Mesendoderm (in vitro differentiated cells): ENCODE measurements around the gene ZNF668.

Experiments used
- DNase-seq: peaks from one replicate; pipeline ENCODE4 v3.0.0; 2013
- H2AK5ac ChIP-seq: 2 replicates; pipeline ENCODE4 v1.6.1; 2013; ENCODE audit warnings: low read length, inconsistent platforms
- H2BK120ac ChIP-seq: 2 replicates; pipeline ENCODE4 v1.6.1; 2013; ENCODE audit warnings: low read depth, mild to moderate bottlenecking, low read length, moderate library complexity, mixed read lengths
- H2BK15ac ChIP-seq: replicated peaks from 2 replicates; pipeline ENCODE4 v1.6.1; 2013; ENCODE audit warnings: low read depth, mild to moderate bottlenecking, moderate library complexity
- H2BK5ac ChIP-seq: 2 replicates; pipeline ENCODE4 v1.6.1; 2013; ENCODE audit warnings: low read length, inconsistent platforms
- H3K18ac ChIP-seq: 2 replicates; pipeline ENCODE4 v1.6.1; 2013; ENCODE audit warnings: mild to moderate bottlenecking, low read length, mixed read lengths
- H3K23ac ChIP-seq: one replicate; pipeline ENCODE4 v1.6.1; 2013; ENCODE audit warnings: low read length
- H3K27ac ChIP-seq: 2 replicates; pipeline ENCODE4 v1.5.1; 2013; ENCODE audit warnings: low read depth, mild to moderate bottlenecking, inconsistent platforms, low read length, moderate library complexity
- H3K27me3 ChIP-seq: 2 replicates; pipeline ENCODE4 v1.6.1; 2013; ENCODE audit warnings: low read length, control low read depth, mild to moderate bottlenecking, inconsistent platforms; ENCODE audit not compliant: insufficient read depth, poor library complexity
- H3K36me3 ChIP-seq: 2 replicates; pipeline ENCODE4 v1.6.1; 2013; ENCODE audit warnings: low read length, inconsistent platforms; ENCODE audit not compliant: control insufficient read depth, insufficient read depth
- H3K4ac ChIP-seq: one replicate; pipeline ENCODE4 v1.6.1; 2013; ENCODE audit warnings: low read depth, mild to moderate bottlenecking, low read length, moderate library complexity
- H3K4me1 ChIP-seq: 2 replicates; pipeline ENCODE4 v1.6.1; 2013; ENCODE audit warnings: low read depth, low read length, inconsistent platforms; ENCODE audit not compliant: control insufficient read depth
- H3K4me2 ChIP-seq: 2 replicates; pipeline ENCODE4 v1.6.1; 2013; ENCODE audit warnings: low read length
- H3K4me3 ChIP-seq: 2 replicates; pipeline ENCODE4 v1.5.1; 2013; ENCODE audit warnings: mild to moderate bottlenecking, low read length
- H3K56ac ChIP-seq: one replicate; pipeline ENCODE4 v1.6.1; 2013; ENCODE audit warnings: low read length
- H3K79me1 ChIP-seq: 2 replicates; pipeline ENCODE4 v1.6.1; 2013; ENCODE audit warnings: low read length, inconsistent platforms
- H3K79me2 ChIP-seq: 2 replicates; pipeline ENCODE4 v1.6.1; 2013; ENCODE audit warnings: mild to moderate bottlenecking, low read length; ENCODE audit not compliant: control insufficient read depth, insufficient read depth
- H3K9ac ChIP-seq: 2 replicates; pipeline ENCODE4 v1.6.1; 2013; ENCODE audit warnings: low read length, inconsistent platforms
- H4K5ac ChIP-seq: one replicate; pipeline ENCODE4 v1.6.1; 2013; ENCODE audit warnings: low read length
- H4K8ac ChIP-seq: one replicate; pipeline ENCODE4 v1.6.1; 2013; ENCODE audit warnings: low read depth, mild to moderate bottlenecking, control low read depth, low read length, moderate library complexity
- WGBS: extraction: QIAGEN DNeasy Blood & Tissue Kit; methylation state at CpG from one replicate; pipeline ENCODE4 v1.1.7; 2013; ENCODE audit warnings: low lambda C conversion rate, missing lambda C conversion rate; ENCODE audit not compliant: insufficient coverage; ENCODE audit errors: extremely low coverage; 5-methylcytosine and 5-hydroxymethylcytosine counted together

The ZNF668 gene

GRCh38 chr16:31031276-31031675, 42.8 kb downstream of the ZNF668 start:
- H2BK120ac ChIP-seq, result no peak overlapping the region
- no peak overlapping the region for H3K23ac ChIP-seq
- no peaks in the 10 kb centered on the region for H3K36me3 ChIP-seq
- H4K5ac ChIP-seq, result no peak overlapping the region
- H3K4me1 ChIP-seq, result no peaks in the 10 kb centered on the region
- no peak overlapping the region for H3K56ac ChIP-seq
- H2BK5ac ChIP-seq, result no peak overlapping the region
- H2BK15ac ChIP-seq, result no peak overlapping the region
- H3K79me2 ChIP-seq, result no peaks in the 10 kb centered on the region
- no peak overlapping the region for H3K18ac ChIP-seq
- peaks cover 1% of the 10 kb centered on the region for H3K79me1 ChIP-seq
- H3K9ac ChIP-seq, result no peak overlapping the region
- H3K4ac ChIP-seq, result no peak overlapping the region
- DNase-seq, result no peak
- no peak overlapping the region for H3K4me3 ChIP-seq
- H3K27ac ChIP-seq, result no peak overlapping the region
- no CpG with 5 or more reads among the region's 4 CpGs for WGBS
- H3K4me2 ChIP-seq, result no peak overlapping the region
- H3K27me3 ChIP-seq, result no peaks in the 10 kb centered on the region
- H4K8ac ChIP-seq, result no peak overlapping the region
- no peak overlapping the region for H2AK5ac ChIP-seq

DNA sequence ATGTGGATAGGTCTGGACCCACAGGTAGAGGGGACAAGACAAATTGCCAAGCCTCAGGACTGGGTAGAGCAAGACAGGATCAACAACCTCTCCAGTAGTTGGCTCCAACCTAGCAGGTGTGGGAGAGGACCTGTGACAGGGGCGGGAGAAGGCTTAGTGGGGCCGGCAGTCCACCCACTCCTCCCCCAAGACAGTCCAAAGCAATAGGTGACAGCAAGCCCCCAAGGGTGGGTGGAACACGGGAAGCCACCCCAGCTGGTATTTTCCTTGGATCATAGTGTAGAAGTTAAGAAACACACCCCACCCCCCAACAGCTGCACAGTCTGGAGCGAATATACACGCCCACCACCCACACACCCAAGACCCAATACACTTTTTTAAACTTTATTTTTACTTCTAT, 44.8 kb downstream of the ZNF668 start:
- no peak overlapping the region for H2BK15ac ChIP-seq
- H2BK5ac ChIP-seq, result no peak overlapping the region
- H3K4ac ChIP-seq, result no peak overlapping the region
- no peak overlapping the region for H3K23ac ChIP-seq
- H3K27ac ChIP-seq, result no peak overlapping the region
- H3K27me3 ChIP-seq, result no peaks in the 10 kb centered on the region
- no peaks in the 10 kb centered on the region for H3K4me1 ChIP-seq
- H4K8ac ChIP-seq, result no peak overlapping the region
- no peak overlapping the region for H4K5ac ChIP-seq
- no peak overlapping the region for H3K56ac ChIP-seq
- H3K4me3 ChIP-seq, result no peak overlapping the region
- H3K79me1 ChIP-seq, result no peaks in the 10 kb centered on the region
- no peak overlapping the region for H3K4me2 ChIP-seq
- H3K18ac ChIP-seq, result no peak overlapping the region
- no peaks in the 10 kb centered on the region for H3K36me3 ChIP-seq
- H2AK5ac ChIP-seq, result no peak overlapping the region
- H2BK120ac ChIP-seq, result no peak overlapping the region
- no peak overlapping the region for H3K9ac ChIP-seq
- 100% methylated on average over 1 of the region's 5 CpGs for WGBS
- H3K79me2 ChIP-seq, result no peaks in the 10 kb centered on the region
- DNase-seq, result no peak

- H3K79me1 ChIP-seq, result no peaks in the 10 kb centered on the region
- H3K36me3 ChIP-seq, result no peaks in the 10 kb centered on the region
- DNase-seq, result no peak
- no peak overlapping the region for H4K8ac ChIP-seq
- no peaks in the 10 kb centered on the region for H3K79me2 ChIP-seq
- no peak overlapping the region for H3K9ac ChIP-seq
- H2BK120ac ChIP-seq, result no peak overlapping the region
- H3K18ac ChIP-seq, result no peak overlapping the region
- no peak overlapping the region for H4K5ac ChIP-seq
- H3K4ac ChIP-seq, result no peak overlapping the region
- H3K56ac ChIP-seq, result peak overlapping the region; percentile 42
- no peak overlapping the region for H2BK5ac ChIP-seq
- no peaks in the 10 kb centered on the region for H3K27me3 ChIP-seq
- no peak overlapping the region for H3K4me2 ChIP-seq
- no CpG with 5 or more reads among the region's 5 CpGs for WGBS
- H3K4me3 ChIP-seq, result no peak overlapping the region
- no peak overlapping the region for H3K27ac ChIP-seq
- H3K23ac ChIP-seq, result no peak overlapping the region
- H2BK15ac ChIP-seq, result no peak overlapping the region
- H2AK5ac ChIP-seq, result no peak overlapping the region
- no peaks in the 10 kb centered on the region for H3K4me1 ChIP-seq
Observed at GRCh38 chr16:31025339-31025738, 48.7 kb downstream of the ZNF668 start.

DNA sequence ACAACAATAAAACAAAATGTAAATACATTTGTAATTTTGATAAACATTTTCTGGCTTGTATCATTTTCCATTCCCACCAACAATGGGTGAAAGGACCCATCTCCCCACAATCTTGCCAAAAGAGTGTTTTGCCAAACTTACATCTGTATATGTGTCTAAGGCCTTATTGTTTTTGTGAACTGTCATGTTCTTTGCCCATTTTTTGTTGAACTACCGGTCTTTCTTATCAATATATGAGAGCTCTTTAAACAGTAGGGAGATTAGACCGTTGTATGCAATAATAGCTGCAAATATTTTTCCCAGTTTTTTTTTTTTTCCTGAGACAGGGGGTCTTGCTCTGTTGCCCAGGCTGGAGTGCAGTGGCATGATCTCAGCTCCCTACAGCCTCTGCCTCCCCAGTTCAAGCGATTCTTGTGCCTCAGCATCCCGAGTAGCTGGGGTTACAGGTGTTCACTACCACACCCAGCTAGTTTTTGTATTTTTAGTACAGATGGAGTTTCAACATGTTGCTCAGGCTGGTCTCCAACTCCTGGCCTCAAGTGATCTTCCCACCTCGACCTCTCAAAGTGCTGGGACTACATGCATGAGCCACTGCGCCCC, 50.3 kb downstream of the ZNF668 start:
- H2BK15ac ChIP-seq, result no peak overlapping the region

GRCh38 chr16:31023252-31023602, 50.8 kb downstream of the ZNF668 start:
- no peak overlapping the region for H2AK5ac ChIP-seq
- H3K18ac ChIP-seq, result no peak overlapping the region
- H3K79me1 ChIP-seq, result no peaks in the 10 kb centered on the region
- no peak overlapping the region for H3K23ac ChIP-seq
- H2BK120ac ChIP-seq, result no peak overlapping the region
- no peaks in the 10 kb centered on the region for H3K27me3 ChIP-seq
- H3K56ac ChIP-seq, result no peak overlapping the region
- WGBS, result no CpG with 5 or more reads among the region's 4 CpGs
- no peak for DNase-seq
- no peak overlapping the region for H3K4me3 ChIP-seq
- H3K4me2 ChIP-seq, result no peak overlapping the region
- no peak overlapping the region for H2BK5ac ChIP-seq
- no peak overlapping the region for H4K8ac ChIP-seq
- no peak overlapping the region for H3K9ac ChIP-seq
- no peak overlapping the region for H3K4ac ChIP-seq
- H3K79me2 ChIP-seq, result no peaks in the 10 kb centered on the region
- no peak overlapping the region for H2BK15ac ChIP-seq
- H3K27ac ChIP-seq, result no peak overlapping the region
- no peaks in the 10 kb centered on the region for H3K36me3 ChIP-seq
- no peaks in the 10 kb centered on the region for H3K4me1 ChIP-seq
- H4K5ac ChIP-seq, result no peak overlapping the region

More for the DNA sequence above, 50.3 kb downstream of the ZNF668 start:
- Histone ChIP-seq H3K36me3 (no peaks in the 10 kb centered on the region), H3K4me3 (no peak overlapping the region), H3K27me3 (no peaks in the 10 kb centered on the region), H4K5ac (no peak overlapping the region), H2BK5ac (no peak overlapping the region), H3K4me2 (no peak overlapping the region), H3K18ac (no peak overlapping the region), H3K79me2 (no peaks in the 10 kb centered on the region), H4K8ac (no peak overlapping the region), H2AK5ac (no peak overlapping the region), H3K27ac (no peak overlapping the region), H3K4me1 (no peaks in the 10 kb centered on the region), H3K79me1 (no peaks in the 10 kb centered on the region), H3K4ac (no peak overlapping the region), H3K9ac (no peak overlapping the region), H3K56ac (no peak overlapping the region), H3K23ac (no peak overlapping the region), H2BK120ac (no peak overlapping the region)
- no peak for DNase-seq
- WGBS, result no CpG with 5 or more reads among the region's 6 CpGs

- Histone ChIP-seq H2AK5ac (no peak overlapping the region), H3K4me2 (no peak overlapping the region), H3K4me3 (no peak overlapping the region), H3K79me2 (no peaks in the 10 kb centered on the region), H3K4me1 (no peaks in the 10 kb centered on the region), H2BK15ac (no peak overlapping the region), H3K36me3 (no peaks in the 10 kb centered on the region), H3K56ac (no peak overlapping the region), H3K27ac (no peak overlapping the region), H2BK120ac (no peak overlapping the region), H3K9ac (no peak overlapping the region), H3K18ac (no peak overlapping the region), H3K79me1 (no peaks in the 10 kb centered on the region), H4K8ac (no peak overlapping the region), H3K27me3 (no peaks in the 10 kb centered on the region), H3K4ac (no peak overlapping the region), H2BK5ac (no peak overlapping the region), H3K23ac (no peak overlapping the region), H4K5ac (no peak overlapping the region)
- no peak for DNase-seq
- no CpG with 5 or more reads among the region's 12 CpGs for WGBS
Observed at GRCh38 chr16:31022544-31023251, 51.3 kb downstream of the ZNF668 start.
